ENCODE data around the gene MAPT. TPM values are rescaled to one million over a fixed set of nuclear protein-coding genes. Genes with fewer than 3 reads are reported as not detected.

Gene MAPT
- total RNA-seq, 1 experiment from 2014 or later = 37.5 TPM

DNA sequence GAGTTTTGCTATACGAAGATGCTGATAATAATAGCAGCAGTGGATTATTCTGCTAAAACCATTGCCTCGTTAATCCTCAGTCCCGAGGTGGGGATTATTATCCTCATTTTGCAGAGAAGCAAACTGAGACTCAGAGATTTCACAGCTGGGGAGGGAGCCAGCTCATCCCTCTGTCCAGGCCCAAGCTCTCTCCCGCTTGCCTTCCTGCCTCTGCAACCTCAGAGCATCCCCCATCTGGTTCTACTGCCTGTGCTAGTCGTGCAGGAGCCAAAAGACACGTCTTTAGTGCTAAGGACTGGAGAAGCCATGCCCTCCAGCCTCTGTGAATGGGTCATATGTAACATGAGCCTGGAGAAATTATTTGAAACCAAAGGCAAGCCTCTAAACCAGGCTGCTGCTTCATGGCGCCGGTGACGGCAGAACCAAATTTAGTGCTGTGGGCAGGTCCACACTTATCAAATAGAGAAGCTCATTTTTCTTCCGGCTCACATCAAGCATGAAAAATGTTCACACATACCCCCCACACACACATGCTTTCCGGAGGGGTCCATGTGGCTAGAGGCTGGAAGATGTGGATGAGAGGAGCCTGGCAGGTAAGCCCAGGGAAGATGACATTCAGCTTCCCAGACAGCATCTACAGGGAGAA lies 13.5 kb downstream of the MAPT start (continued):
- TF ChIP-seq EZH2phosphoT487 (IDR thresholded peaks at IDR 0.05; ENCODE audit: borderline replicate concordance) (no peak), YY1 (IDR thresholded peaks at IDR 0.05; ENCODE audit: extremely low read depth, insufficient replicate concordance, low read depth, low read length) (no peak), CEBPB (IDR thresholded peaks at IDR 0.05; ENCODE audit: low read depth) (no peak), EZH2 (IDR thresholded peaks at IDR 0.05) (no peak), JUND (IDR thresholded peaks at IDR 0.05) (no peak)
- TF ChIP-seq, protein P1, sequence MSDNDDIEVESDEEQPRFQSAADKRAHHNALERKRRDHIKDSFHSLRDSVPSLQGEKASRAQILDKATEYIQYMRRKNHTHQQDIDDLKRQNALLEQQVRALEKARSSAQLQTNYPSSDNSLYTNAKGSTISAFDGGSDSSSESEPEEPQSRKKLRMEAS (IDR thresholded peaks at IDR 0.05) = no peak

DNA sequence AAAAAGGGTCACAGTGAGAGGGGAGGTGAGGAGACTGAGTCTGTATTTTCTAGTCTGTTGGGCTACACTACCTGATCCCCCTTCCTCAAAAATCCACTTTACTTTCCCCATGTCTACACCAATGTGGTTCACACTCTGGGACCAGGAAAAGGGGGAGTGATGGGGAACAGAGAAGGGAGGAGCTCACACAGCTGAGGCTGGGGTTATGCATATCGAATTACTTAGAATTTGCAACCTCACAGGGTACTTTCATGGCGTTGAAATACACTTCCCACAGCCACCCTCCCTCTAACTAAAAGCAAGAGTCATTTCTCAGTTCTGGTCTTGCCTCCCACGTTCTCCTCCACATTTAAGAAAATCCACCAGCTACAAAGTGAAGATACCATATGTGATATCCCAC lies 14.1 kb downstream of the MAPT start:
- Histone ChIP-seq H4K20me1 (ENCODE audit: insufficient read depth) (no peaks in the 10 kb centered on the region), H3K4me1 (ENCODE audit: control insufficient read depth in 1 of 2, insufficient read depth in 2 of 2, low read length in 2 of 2) (no peaks in the 10 kb centered on the region), H3K9me3 (ENCODE audit: control insufficient read depth in 1 of 2, insufficient read depth in 1 of 2, low read depth in 1 of 2, low read length in 2 of 2) (no peaks in the 10 kb centered on the region; a peak in 1 of 4 replicates), H2AFZ (ENCODE audit: low read depth, low read length, poor library complexity, severe bottlenecking) (no peak overlapping the region), H3K27ac (ENCODE audit: low read depth, low read length) (no peak overlapping the region), H3K4me2 (ENCODE audit: low read length) (no peak overlapping the region), H3K79me2 (ENCODE audit: insufficient read depth, low read length) (no peaks in the 10 kb centered on the region), H3K9ac (ENCODE audit: low read length) (no peak overlapping the region), H3K4me3 (replicated peaks in 1 of 2; ENCODE audit: low read depth in 1 of 2, low read length in 2 of 2) (no peak overlapping the region), H3K36me3 (ENCODE audit: control insufficient read depth in 1 of 2, insufficient read depth in 2 of 2, low read length in 2 of 2) (peaks cover 0 to 4% of the 10 kb centered on the region in 2 experiments; a peak in 1 of 4 replicates), H3K27me3 (ENCODE audit: insufficient read depth, low read length) (no peaks in the 10 kb centered on the region), H3K9me2 (ENCODE audit: insufficient read depth) (no peaks in the 10 kb centered on the region)
- ChIA-PET RAD21 (ENCODE audit: low non-redundant PET in 1 of 2, low total read pairs in 2 of 2, uncharacterized antibody in 2 of 2, unreplicated experiment in 2 of 2) (no interaction called here), CTCF (no interaction called here), POLR2A (interaction anchor here (0.6 kb wide), 1 partner anchor 1175 kb away, joined by 3 read pairs; no protein-coding TSS in a partner anchor)
- no peak for ATAC-seq
- intact Hi-C loops (cut with micrococcal nuclease) = no loop called here
- TF ChIP-seq SP1 (IDR thresholded peaks at IDR 0.05; ENCODE audit: low read depth) (no peak), RAD21 (IDR thresholded peaks at IDR 0.05; ENCODE audit: low read depth) (no peak), ZNF274 (IDR thresholded peaks at IDR 0.05; ENCODE audit: low read depth, low read length) (no peak), ZFX (IDR thresholded peaks at IDR 0.05) (no peak), JUND (IDR thresholded peaks at IDR 0.05) (no peak), SIN3A (IDR thresholded peaks at IDR 0.05; ENCODE audit: low read depth) (no peak)
- TF ChIP-seq, protein P1 (IDR thresholded peaks at IDR 0.05) = no peak
- TF ChIP-seq, protein P2, sequence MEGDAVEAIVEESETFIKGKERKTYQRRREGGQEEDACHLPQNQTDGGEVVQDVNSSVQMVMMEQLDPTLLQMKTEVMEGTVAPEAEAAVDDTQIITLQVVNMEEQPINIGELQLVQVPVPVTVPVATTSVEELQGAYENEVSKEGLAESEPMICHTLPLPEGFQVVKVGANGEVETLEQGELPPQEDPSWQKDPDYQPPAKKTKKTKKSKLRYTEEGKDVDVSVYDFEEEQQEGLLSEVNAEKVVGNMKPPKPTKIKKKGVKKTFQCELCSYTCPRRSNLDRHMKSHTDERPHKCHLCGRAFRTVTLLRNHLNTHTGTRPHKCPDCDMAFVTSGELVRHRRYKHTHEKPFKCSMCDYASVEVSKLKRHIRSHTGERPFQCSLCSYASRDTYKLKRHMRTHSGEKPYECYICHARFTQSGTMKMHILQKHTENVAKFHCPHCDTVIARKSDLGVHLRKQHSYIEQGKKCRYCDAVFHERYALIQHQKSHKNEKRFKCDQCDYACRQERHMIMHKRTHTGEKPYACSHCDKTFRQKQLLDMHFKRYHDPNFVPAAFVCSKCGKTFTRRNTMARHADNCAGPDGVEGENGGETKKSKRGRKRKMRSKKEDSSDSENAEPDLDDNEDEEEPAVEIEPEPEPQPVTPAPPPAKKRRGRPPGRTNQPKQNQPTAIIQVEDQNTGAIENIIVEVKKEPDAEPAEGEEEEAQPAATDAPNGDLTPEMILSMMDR (IDR thresholded peaks at IDR 0.05 in 2 of 3, conservative IDR thresholded peaks at IDR 0.05 in 1 of 3; ENCODE audit: borderline replicate concordance in 1 of 3, insufficient read depth in 1 of 3, low read depth in 2 of 3, low read length in 2 of 3) = no peak
- no TSS peak for BruUV-seq (replicated peaks)
- DNase-seq (ENCODE audit: low read depth, low spot score) = no peak

All from HCT116 (cell line).